ENCODE measurements around the gene WWOX. TPM values are rescaled to one million over a fixed set of nuclear protein-coding genes. Genes with fewer than 3 reads are reported as not detected.

WWOX gene
- total RNA-seq, 4 donors from 2014 or later, result 76.8 to 102 (median 83.6) TPM

DNA sequence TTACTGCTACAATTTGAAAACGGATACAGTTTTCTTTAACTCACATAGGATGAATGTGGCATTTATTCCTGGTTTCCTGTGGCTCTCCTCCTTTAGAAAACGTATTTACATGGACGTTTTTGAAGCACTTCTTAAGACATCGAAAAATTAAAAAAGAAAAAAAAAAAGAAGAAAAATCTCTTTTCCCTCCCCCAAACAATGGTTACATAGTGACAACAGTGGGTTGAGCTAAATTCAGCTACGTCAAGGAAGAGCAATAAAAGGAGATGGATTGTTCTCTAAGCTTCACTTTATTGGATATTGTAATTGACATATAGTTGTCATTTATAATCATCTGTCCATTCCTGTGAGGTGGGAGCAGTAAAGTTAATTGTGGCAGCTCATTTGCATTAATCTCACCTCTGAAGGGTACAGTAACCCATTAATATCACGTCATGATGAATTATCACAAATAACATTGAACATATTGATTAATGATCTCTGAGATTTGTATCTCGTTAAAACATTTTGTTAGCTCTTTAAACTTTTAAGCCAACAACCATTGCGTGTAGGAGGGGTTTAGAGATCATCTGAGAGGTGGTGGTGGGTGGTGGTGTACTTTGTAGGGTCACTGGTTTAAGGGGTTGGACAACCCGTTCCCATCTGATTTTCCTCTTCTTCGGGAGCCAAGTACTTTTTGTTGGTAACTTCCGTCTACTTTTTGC is 184.2 kb downstream of the WWOX start:
- H3K4me1 ChIP-seq, result no peaks in the 10 kb centered on the region
- 84 to 85% methylated on average over 11 of the region's 11 CpGs for WGBS, 2 donors
- no peaks in the 10 kb centered on the region for H3K36me3 ChIP-seq
- no peaks in the 10 kb centered on the region for H3K27me3 ChIP-seq
- H3K27ac ChIP-seq, result no peak overlapping the region
- no peaks in the 10 kb centered on the region for H3K9me3 ChIP-seq
- DNase-seq (ENCODE audit: low spot score in 2 of 2), result no peak
- no peak overlapping the region for H3K4me3 ChIP-seq
- no peak for TF ChIP-seq EP300 (IDR thresholded peaks at IDR 0.05)
- TF ChIP-seq POLR2A (IDR thresholded peaks at IDR 0.05), result no peak
- TF ChIP-seq, protein P1, sequence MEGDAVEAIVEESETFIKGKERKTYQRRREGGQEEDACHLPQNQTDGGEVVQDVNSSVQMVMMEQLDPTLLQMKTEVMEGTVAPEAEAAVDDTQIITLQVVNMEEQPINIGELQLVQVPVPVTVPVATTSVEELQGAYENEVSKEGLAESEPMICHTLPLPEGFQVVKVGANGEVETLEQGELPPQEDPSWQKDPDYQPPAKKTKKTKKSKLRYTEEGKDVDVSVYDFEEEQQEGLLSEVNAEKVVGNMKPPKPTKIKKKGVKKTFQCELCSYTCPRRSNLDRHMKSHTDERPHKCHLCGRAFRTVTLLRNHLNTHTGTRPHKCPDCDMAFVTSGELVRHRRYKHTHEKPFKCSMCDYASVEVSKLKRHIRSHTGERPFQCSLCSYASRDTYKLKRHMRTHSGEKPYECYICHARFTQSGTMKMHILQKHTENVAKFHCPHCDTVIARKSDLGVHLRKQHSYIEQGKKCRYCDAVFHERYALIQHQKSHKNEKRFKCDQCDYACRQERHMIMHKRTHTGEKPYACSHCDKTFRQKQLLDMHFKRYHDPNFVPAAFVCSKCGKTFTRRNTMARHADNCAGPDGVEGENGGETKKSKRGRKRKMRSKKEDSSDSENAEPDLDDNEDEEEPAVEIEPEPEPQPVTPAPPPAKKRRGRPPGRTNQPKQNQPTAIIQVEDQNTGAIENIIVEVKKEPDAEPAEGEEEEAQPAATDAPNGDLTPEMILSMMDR (IDR thresholded peaks at IDR 0.05), result no peak

DNA sequence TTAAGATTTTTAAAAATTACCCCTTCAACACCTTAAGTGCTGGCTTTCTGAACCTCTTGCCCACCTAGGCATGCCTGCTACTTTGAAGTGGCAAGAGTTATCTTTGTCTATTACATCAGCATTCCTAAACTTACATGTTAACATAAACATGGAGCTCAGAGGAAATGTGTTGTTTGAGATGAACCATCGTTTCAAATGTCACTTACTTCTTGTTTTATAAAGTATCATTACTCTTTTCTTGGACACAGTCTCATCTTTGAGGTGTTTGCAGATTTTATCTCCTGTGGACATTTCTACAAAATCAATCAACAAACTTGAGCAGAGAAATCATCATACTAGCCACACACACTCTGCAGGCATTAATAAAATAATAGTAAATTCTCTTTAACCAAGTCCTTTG is 184.9 kb downstream of the WWOX start:
- Histone ChIP-seq H3K9me3 (no peaks in the 10 kb centered on the region), H3K27ac (no peak overlapping the region), H3K4me1 (no peaks in the 10 kb centered on the region), H3K27me3 (no peaks in the 10 kb centered on the region), H3K4me3 (no peak overlapping the region), H3K36me3 (no peaks in the 10 kb centered on the region)
- DNase-seq (ENCODE audit: low spot score in 2 of 2), result no peak
- 79 to 90% methylated on average over 1 of the region's 1 CpG for WGBS, 2 donors
- TF ChIP-seq, protein P1 (IDR thresholded peaks at IDR 0.05), result no peak
- TF ChIP-seq EP300 (IDR thresholded peaks at IDR 0.05), result no peak
- TF ChIP-seq POLR2A (IDR thresholded peaks at IDR 0.05), result no peak

DNA sequence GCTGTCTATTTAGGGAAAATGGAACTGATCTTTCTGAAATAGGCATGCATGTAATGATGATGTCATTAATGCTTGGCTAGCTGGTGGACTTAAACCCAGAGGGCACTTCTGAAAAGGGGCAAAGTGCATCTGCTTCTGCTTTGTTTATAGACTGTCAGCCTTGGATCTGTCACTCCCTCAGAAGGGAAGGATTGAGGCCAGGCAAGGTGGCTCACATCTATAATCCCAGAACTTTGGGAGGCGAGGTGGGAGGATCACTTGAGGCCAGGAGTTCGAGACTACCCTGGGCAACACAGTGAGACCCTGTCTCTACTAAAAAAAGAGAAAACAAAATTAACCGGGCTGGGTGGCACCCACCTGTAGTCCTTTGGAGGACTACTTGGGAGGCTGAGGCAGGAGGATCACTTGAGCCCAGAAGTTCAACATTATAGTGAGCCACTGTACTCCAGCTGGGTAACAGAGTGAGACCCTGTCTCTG is 185.5 kb downstream of the WWOX start:
- no peaks in the 10 kb centered on the region for H3K27me3 ChIP-seq
- no peaks in the 10 kb centered on the region for H3K36me3 ChIP-seq
- no peaks in the 10 kb centered on the region for H3K9me3 ChIP-seq
- TF ChIP-seq EP300 (IDR thresholded peaks at IDR 0.05), result no peak
- TF ChIP-seq POLR2A (IDR thresholded peaks at IDR 0.05), result no peak
- TF ChIP-seq, protein P1 (IDR thresholded peaks at IDR 0.05), result no peak
- WGBS, 2 donors, result 93 to 97% methylated on average over 3 of the region's 3 CpGs
- H3K4me1 ChIP-seq, result no peaks in the 10 kb centered on the region
- no peak overlapping the region for H3K4me3 ChIP-seq
- no peak for DNase-seq (ENCODE audit: low spot score in 2 of 2)
- no peak overlapping the region for H3K27ac ChIP-seq

GRCh38 chr16:78285437-78285922 is 186.0 kb downstream of the WWOX start:
- H3K9me3 ChIP-seq, result no peaks in the 10 kb centered on the region
- no peaks in the 10 kb centered on the region for H3K4me1 ChIP-seq
- DNase-seq (ENCODE audit: low spot score in 2 of 2), result no peak
- 74 to 77% methylated on average over 6 of the region's 6 CpGs for WGBS, 2 donors
- no peaks in the 10 kb centered on the region for H3K36me3 ChIP-seq
- H3K27me3 ChIP-seq, result no peaks in the 10 kb centered on the region
- H3K4me3 ChIP-seq, result no peak overlapping the region
- H3K27ac ChIP-seq, result no peak overlapping the region
- TF ChIP-seq, protein P1 (IDR thresholded peaks at IDR 0.05), result no peak
- TF ChIP-seq POLR2A (IDR thresholded peaks at IDR 0.05) (no peak), EP300 (IDR thresholded peaks at IDR 0.05) (no peak)

DNA sequence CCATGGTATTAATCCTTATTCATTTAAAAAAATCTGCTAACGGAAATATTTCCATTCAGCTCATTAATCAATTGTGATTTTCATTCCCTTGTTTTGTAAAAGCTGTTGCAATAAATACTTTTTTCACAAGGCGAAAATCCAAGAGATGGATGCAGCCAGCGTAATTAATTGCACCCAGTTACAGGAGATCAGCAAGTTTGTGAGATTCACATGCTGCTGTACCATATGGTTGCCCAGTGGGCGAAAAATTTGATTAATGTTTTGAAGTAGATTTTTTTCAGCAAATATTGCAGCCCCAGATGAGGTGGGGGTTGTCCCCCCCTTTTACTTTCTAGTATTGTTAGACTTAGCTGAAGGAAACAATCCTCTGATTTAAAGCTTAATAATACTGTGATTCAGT is 186.6 kb downstream of the WWOX start:
- no peaks in the 10 kb centered on the region for H3K27me3 ChIP-seq
- DNase-seq (ENCODE audit: low spot score in 2 of 2), result no peak
- peaks cover 0 to 3% (median 0%) of the 10 kb centered on the region in 4 donors for H3K4me1 ChIP-seq
- H3K9me3 ChIP-seq, result no peaks in the 10 kb centered on the region
- H3K36me3 ChIP-seq, result no peaks in the 10 kb centered on the region
- WGBS, 2 donors, result 92 to 95% methylated on average over 4 of the region's 4 CpGs
- TF ChIP-seq EP300 (IDR thresholded peaks at IDR 0.05), result no peak
- TF ChIP-seq, protein P1 (IDR thresholded peaks at IDR 0.05), result no peak
- no peak for TF ChIP-seq POLR2A (IDR thresholded peaks at IDR 0.05)
- H3K4me3 ChIP-seq, result no peak overlapping the region
- H3K27ac ChIP-seq, result no peak overlapping the region
